Activated CD8-positive, alpha-beta memory T cell treated with anti-CD3 and anti-CD28 coated beads, Interleukin-2, amount 50 U/mL, for 1 hour (primary cell): ENCODE measurements around the gene IPO5.
"Not testable (repeated sequence)": the region's sequence is repeated elsewhere in the genome, so short reads cannot be mapped to it uniquely, and the experiment has no call there.

ENCODE experiments used
- DNase-seq: peaks from one replicate; pipeline ENCODE4 v3.0.0-alpha.2; 2020; ENCODE audit errors: extremely low read depth

IPO5 gene

GRCh38 chr13:98014766-98015165 is 61.3 kb downstream of the IPO5 start:
- DNase-seq, result no peak

DNA sequence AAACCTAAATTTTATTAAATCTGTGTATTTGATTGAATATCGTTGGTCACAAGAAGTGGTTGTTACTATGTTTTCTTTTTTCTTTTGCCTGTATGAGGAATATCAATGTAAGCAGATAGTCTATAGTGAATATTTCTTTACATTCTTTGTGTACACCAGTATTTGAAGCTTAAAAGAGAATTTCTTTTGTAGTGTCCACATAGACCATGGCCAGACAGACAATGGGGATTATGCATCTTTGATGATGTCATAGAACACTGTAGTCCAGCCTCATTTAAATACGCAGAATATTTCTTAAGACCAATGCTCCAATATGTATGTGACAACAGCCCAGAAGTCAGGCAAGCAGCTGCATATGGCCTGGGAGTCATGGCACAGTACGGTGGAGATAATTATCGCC is 64.8 kb downstream of the IPO5 start:
- no peak for DNase-seq

DNA sequence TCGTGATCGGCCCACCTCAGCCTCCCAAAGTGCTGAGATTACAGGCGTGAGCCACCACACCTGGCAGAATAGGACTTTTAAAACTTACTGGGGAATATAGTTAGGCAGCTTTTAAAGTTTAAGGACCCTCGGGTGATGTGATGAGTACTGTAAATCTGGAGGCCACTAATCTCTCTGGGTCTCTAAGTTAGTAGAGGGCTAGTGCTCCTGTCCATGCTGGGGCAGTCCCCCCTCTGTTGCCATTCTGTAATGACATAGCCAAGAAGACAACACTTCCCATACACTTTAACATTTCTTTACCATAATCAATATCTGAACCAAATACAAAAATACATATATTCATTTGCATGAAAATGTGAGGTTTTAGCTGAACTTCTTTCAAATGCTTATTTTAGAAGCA is 65.7 kb downstream of the IPO5 start:
- DNase-seq, result no peak

GRCh38 chr13:98020271-98020670 is 66.8 kb downstream of the IPO5 start:
- no peak for DNase-seq

- no peak for DNase-seq
These were observed 68.7 kb downstream of the IPO5 start for GRCh38 chr13:98022210-98022609.

DNA sequence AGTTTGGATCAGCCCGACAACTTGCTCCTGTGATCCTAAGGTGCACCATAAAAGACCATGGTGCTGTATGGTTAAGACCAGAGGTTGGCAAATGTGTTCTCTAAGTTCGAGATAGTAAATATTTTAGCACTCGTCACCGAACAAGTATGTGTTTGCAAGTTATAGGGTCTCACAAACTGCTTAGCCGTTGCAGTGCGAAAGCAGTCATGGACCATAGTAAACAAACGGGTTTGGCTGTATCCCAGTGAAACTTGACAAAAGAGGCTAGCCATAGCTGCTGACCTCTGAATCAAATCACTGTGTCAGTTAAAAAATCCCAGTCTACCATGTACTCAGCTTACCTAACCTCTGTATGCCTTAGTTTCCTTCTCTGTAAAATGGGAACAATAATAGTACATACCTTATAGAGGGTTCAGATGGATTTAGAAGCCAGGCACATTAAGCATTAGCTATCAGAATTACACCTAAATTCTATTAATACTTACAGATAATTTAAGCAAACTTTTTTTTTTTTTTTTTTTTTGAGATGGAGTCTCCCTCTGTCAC is 72.1 kb downstream of the IPO5 start:
- no peak for DNase-seq

DNA sequence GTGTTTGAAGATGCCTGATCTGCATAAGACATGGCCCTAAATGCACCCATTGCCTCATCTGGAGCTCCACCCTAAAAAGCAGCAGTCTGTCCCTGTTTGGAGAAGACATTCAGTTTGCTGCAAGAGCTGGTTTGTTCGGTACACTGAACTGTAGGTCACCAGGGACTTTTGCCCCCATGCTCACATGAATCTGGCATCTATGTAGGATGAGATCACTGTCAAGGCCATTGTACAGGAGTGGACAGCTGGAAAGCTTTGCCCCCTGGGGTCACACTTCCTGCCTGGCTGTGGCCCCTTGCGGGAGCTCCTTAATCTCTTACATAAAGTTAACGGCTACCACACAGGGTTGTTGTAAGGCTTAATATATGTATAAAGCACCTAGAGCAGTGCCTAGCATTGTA is 73.0 kb downstream of the IPO5 start:
- no peak for DNase-seq

GRCh38 chr13:98032168-98032567 is 78.7 kb downstream of the IPO5 start:
- DNase-seq, result no peak

DNA sequence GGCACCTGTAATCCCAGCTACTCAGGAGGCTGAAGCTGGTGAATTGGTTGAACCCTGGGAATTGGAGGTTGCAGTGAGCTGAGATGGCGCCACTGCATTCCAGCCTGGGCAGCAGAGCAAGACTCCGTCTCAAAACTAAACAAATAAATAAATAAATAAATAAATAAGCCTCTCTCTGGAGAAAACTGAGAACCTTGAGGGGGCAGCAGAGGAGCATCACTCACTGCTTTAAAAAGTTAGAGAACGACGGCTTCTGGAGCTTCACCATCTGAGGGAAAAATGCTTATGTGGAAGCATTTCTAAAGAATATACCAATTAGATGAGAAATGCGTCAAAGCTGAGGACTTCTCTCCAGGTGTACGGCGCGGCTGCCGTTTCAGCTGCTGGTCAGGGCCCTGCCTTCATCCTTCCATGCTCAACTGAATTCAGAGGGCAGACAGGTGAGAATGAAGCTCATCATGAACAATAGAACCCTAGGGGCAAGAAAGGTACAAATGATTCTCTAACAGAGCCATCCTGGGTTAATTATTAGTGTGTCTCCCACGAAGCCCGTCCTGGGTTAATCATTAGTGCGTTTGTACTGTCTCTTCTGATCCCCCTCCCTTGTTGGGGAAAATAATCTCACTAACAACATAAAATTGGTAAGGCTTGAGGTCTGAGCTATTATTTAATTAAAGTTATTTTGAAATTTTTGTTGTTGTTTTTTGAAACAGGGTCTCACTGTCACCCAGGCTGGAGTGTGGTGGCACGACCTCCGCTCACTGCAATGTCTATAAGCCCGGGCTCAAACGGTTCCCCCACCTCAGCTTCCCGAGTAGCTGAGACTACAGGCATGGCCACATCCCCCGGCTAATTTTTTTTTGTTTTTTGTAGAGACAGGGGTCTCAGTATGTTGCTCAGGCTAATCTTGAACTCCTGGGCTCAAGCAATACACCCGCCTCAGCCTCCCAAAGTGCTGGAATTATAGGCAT is 80.1 kb downstream of the IPO5 start:
- DNase-seq, result no peak

DNA sequence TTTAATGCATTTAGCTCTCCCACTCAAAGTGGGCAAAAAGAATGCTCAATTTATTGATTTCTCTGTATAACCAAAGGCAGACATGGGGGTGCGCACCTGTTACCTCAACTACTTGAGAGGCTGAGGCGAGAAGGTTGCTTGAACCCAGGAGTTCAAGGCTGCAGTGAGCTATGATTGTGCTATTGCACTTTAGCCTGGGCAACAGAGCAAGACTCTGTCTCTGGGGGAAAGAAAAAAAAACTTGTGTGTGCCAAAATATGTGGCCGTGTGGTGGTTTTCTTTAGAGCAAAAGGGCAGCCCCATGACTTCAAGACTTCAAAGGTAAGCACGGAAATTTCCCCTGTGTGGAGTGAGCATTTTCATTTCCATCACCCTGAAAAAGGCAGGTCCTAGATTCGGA is 81.9 kb downstream of the IPO5 start:
- no peak for DNase-seq

GRCh38 chr13:98036564-98037302 is 83.3 kb downstream of the IPO5 start:
- DNase-seq, result not testable (repeated sequence)

DNA sequence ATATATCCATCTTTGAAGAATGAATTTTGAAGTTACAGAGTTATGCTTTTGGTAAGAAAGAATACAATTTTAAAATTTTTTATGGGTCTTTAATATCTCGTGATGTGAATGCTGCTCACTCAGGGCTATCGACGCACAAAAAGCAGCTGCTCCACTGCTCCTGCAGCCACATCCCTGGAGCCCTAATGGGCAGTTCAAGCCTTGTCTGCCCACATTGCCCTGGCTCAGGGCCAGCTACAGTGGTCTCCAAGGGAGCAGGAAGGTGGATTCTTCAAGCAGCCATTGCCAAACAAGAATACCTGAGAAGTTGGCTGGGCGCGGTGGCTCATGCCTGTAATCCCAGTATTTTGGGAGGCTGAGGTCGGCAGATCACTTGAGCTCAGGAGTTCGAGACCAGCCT is 85.8 kb downstream of the IPO5 start:
- no peak for DNase-seq

DNA sequence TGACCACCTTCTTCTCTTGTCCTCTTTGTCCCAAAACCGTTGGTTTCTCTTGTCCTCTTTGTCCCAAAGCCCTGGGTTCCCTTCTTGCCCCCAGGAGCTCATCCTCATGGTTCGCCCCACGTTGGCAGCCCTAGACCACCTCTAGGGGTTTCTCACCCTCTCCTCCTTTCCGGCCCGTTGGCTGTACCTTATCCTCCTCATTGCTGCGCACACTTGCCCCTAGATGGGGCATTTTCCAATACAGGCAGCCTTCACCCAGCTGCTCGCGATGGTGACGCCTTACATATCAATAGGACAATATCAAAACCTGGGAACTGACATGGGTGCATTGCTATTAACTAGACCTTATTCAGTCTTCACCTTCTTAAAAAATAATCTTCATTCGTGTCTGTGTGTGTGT is 86.5 kb downstream of the IPO5 start:
- no peak for DNase-seq

- DNase-seq, result no peak
These were observed 87.8 kb downstream of the IPO5 start for GRCh38 chr13:98041081-98041820.

DNA sequence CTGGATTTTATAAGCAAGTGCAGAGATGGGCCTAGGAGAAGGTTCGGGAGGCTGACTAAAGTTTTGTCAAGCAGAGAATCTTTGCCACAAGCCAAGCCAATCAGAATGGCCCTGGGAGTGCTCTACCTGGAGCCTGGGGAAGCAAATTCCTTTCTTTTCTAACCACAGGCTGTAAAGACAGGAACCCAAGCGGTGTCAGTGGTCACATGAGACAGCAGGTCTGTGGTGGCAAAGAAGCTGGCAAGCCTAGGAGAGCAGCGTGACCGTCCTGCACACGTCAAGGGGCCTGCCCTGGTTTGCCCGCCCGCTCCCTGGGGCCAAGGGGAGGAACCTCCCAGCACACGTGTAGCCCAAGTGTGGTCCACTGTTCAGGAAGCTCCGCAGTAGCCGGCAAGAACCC is 90.8 kb downstream of the IPO5 start:
- no peak for DNase-seq

- DNase-seq, result not testable (repeated sequence)
These were observed 94.3 kb downstream of the IPO5 start for GRCh38 chr13:98047785-98048184.

DNA sequence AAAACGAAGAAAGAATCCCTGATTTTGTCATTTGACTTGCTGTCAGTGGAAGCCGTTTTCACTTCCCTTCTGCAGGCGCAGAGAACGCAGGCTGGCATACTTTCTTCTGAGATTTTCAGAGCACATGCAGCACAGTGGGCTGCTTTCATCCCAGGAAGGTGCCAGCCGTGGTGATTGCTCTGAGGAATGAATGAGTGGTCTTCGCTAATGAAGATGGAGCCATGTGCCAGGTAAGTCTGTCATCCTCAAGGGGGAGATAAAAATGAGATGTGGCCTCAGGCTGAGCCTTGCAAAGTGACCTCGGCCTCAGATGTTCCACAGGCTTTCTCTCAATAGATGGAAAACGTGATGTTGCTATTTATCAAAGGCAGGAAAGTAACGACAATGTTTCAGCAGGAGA is 94.8 kb downstream of the IPO5 start:
- DNase-seq, result no peak

GRCh38 chr13:98050041-98050466 is 96.6 kb downstream of the IPO5 start:
- DNase-seq, result no peak

- no peak for DNase-seq
These were observed 98.9 kb downstream of the IPO5 start for GRCh38 chr13:98052412-98052811.

DNA sequence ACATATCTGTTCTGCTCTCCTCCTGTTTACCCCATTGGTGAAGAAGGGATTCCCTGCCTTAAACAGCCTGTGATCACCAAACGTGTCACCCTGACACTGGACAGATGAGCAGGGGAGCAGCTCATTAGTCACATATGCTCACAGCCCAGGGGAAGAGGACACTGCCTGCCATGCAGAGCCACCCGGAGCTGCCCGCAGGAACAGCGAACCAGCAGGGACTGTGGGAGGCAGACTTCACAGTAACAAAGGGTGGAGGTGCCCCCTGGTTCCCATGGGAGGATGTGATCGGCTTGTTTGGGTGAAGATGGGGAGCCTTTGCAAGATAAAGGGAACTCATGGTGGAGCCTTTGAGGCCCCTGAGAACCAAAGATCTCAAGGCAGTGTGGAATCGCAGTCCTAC is 100.8 kb downstream of the IPO5 start:
- DNase-seq, result no peak

DNA sequence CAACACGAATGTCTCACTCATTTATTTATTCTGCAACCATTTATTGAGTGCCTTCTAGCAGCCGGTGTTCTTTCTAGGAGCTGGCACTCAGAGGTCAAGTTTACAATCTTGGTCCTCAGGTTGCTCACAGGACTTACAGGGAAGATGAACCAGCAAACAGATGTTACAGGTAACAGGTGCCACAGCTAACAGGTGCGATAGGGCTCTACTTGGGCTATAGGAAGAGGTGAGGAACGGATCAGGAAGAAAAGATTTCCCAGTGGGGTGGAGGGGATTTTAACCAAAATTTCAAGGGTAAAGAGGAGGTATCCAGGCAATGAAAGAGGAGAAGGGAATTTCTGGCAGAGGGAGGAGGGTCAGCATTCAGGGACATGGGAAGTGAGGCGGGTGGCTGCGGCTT is 102.1 kb downstream of the IPO5 start:
- DNase-seq, result no peak

- DNase-seq, result no peak
These were observed 103.5 kb downstream of the IPO5 start for GRCh38 chr13:98056839-98057410.
